Effector memory CD4-positive, alpha-beta T cell (primary cell): Measurements from ENCODE around the gene SPNS3.

Experiments used
- DNase-seq, 3 donors: peaks; one replicate each; pipeline ENCODE4 v3.0.0-alpha.2; 2020
- H3K27ac ChIP-seq: 2 replicates; pipeline ENCODE4 v1.7.0; 2013; ENCODE audit warnings: mild to moderate bottlenecking, low read length, moderate library complexity; ENCODE audit not compliant: insufficient read depth, poor library complexity, severe bottlenecking
- H3K27me3 ChIP-seq: replicated peaks from 2 replicates; pipeline ENCODE4 v1.7.0; 2013; ENCODE audit warnings: mild to moderate bottlenecking, low read length; ENCODE audit not compliant: insufficient read depth, control insufficient read depth, poor library complexity, severe bottlenecking
- H3K36me3 ChIP-seq: 2 replicates; pipeline ENCODE4 v1.7.0; 2013; ENCODE audit warnings: mild to moderate bottlenecking, low read length, moderate library complexity; ENCODE audit not compliant: control insufficient read depth, insufficient read depth
- H3K4me1 ChIP-seq: 2 replicates; pipeline ENCODE4 v1.7.0; 2013; ENCODE audit warnings: low read length, mild to moderate bottlenecking; ENCODE audit not compliant: control insufficient read depth, insufficient read depth, poor library complexity, severe bottlenecking
- H3K4me3 ChIP-seq: 2 replicates; pipeline ENCODE4 v1.7.0; 2013; ENCODE audit warnings: low read length, low read depth, mild to moderate bottlenecking; ENCODE audit not compliant: insufficient read depth, poor library complexity, severe bottlenecking
- H3K9me3 ChIP-seq: 2 replicates; pipeline ENCODE4 v1.7.0; 2013; ENCODE audit warnings: mild to moderate bottlenecking, low read length, moderate library complexity; ENCODE audit not compliant: control insufficient read depth

The SPNS3 gene

DNA sequence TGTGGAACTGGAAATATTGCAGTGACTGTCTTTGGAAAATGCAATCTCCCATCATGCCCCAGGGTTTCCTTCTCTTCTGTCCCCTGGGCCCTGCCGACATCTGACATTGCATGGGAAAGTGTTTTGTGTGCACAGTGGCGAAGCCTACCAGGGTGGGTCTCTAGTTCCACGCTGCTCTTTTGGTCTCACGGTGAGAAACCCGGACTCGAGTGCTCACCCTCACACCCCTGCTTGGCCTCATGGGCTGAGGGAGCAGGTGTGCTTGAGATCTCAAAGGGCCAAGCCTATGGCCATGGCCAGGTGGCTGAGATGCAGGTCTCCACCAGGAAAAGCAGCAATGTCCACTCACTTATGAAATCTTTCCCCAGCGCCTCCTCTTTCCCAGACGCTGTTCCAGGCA lies 32.0 kb downstream of the SPNS3 start:
- no peak for DNase-seq
- no peaks in the 10 kb centered on the region for H3K36me3 ChIP-seq
- no peaks in the 10 kb centered on the region for H3K4me1 ChIP-seq
- H3K4me3 ChIP-seq = no peak overlapping the region
- no peaks in the 10 kb centered on the region for H3K27me3 ChIP-seq
- H3K27ac ChIP-seq = no peak overlapping the region
- H3K9me3 ChIP-seq = no peaks in the 10 kb centered on the region

GRCh38 chr17:4467287-4467686 lies 33.5 kb downstream of the SPNS3 start:
- H3K4me3 ChIP-seq = no peak overlapping the region
- H3K27ac ChIP-seq = no peak overlapping the region
- no peak for DNase-seq
- no peaks in the 10 kb centered on the region for H3K9me3 ChIP-seq
- no peaks in the 10 kb centered on the region for H3K36me3 ChIP-seq
- no peaks in the 10 kb centered on the region for H3K4me1 ChIP-seq
- H3K27me3 ChIP-seq = no peaks in the 10 kb centered on the region

DNA sequence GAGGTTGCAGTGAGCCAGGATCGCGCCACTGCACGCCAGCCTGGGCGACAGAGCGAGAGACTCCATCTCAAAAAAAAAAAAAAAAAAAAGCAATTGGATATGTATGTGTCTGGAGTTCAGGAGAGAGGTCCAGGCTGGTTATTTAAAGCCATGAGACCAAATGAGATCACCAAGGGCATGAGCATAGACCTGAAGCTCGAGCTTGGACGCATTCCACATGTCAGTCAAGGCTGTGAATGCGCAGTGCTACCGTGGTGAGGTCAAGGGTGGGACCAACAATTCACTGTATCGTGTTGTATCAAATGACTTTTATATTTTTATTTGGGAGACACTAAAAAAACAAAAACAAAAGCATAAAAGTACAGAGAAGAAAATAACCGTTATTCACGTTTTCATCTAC lies 35.8 kb downstream of the SPNS3 start:
- H3K27ac ChIP-seq = no peak overlapping the region
- H3K27me3 ChIP-seq = no peaks in the 10 kb centered on the region
- H3K36me3 ChIP-seq = no peaks in the 10 kb centered on the region
- no peak overlapping the region for H3K4me3 ChIP-seq
- H3K9me3 ChIP-seq = no peaks in the 10 kb centered on the region
- no peaks in the 10 kb centered on the region for H3K4me1 ChIP-seq
- DNase-seq = no peak

DNA sequence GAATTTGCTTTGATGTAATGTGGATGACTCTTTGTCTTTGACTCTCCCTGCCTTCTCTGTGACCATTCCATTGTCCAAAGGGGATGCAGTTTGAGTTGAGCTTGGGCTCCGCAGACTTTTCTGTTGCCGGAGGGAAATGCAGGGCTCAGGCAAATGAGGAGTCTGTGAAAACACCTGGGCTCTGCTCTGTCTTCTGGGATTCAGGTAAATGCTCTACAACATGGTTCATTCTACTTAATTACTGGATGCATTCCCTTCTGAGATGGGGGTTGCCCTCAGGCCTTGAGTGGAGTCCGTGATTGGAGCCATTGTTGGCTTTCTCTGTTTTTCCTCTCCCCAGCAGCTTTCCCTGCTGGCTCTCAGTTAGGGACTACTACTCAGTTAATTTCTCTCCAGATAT lies 38.5 kb downstream of the SPNS3 start:
- no peak for DNase-seq
- no peaks in the 10 kb centered on the region for H3K4me1 ChIP-seq
- no peaks in the 10 kb centered on the region for H3K9me3 ChIP-seq
- H3K36me3 ChIP-seq = no peaks in the 10 kb centered on the region
- H3K27ac ChIP-seq = no peak overlapping the region
- no peaks in the 10 kb centered on the region for H3K27me3 ChIP-seq
- no peak overlapping the region for H3K4me3 ChIP-seq

DNA sequence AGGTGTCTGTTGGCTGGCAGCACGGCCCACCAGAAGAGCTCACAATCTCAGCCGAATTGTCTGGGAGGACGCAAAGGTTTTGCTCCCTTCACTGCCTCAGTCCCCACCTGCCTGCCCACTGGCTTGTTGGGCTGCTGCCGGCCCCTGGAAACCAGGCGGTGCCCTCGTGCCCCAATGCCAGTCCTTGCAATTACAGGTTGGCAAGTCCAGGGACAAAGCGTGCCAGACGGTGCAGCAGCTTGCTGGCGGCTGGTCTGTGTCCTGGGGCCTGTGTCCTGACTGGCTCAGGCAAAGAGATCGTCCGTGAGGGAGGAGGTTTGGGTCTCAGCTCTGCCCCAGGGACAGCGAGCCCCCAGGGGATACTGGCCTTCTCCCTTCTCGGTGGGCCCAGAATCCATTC lies 40.4 kb downstream of the SPNS3 start:
- Histone ChIP-seq H3K36me3 (no peaks in the 10 kb centered on the region), H3K27me3 (no peaks in the 10 kb centered on the region), H3K9me3 (no peaks in the 10 kb centered on the region), H3K4me1 (no peaks in the 10 kb centered on the region), H3K4me3 (no peak overlapping the region), H3K27ac (no peak overlapping the region)
- DNase-seq = no peak

- no peaks in the 10 kb centered on the region for H3K36me3 ChIP-seq
- H3K27me3 ChIP-seq = no peaks in the 10 kb centered on the region
- H3K27ac ChIP-seq = no peak overlapping the region
- no peaks in the 10 kb centered on the region for H3K4me1 ChIP-seq
- no peaks in the 10 kb centered on the region for H3K9me3 ChIP-seq
- no peak for DNase-seq
- no peak overlapping the region for H3K4me3 ChIP-seq
These were observed 41.3 kb downstream of the SPNS3 start for GRCh38 chr17:4475001-4475400.

GRCh38 chr17:4475463-4475862 lies 41.7 kb downstream of the SPNS3 start:
- Histone ChIP-seq H3K9me3 (no peaks in the 10 kb centered on the region), H3K36me3 (no peaks in the 10 kb centered on the region), H3K27ac (no peak overlapping the region), H3K27me3 (no peaks in the 10 kb centered on the region), H3K4me3 (no peak overlapping the region), H3K4me1 (no peaks in the 10 kb centered on the region)
- DNase-seq = no peak

DNA sequence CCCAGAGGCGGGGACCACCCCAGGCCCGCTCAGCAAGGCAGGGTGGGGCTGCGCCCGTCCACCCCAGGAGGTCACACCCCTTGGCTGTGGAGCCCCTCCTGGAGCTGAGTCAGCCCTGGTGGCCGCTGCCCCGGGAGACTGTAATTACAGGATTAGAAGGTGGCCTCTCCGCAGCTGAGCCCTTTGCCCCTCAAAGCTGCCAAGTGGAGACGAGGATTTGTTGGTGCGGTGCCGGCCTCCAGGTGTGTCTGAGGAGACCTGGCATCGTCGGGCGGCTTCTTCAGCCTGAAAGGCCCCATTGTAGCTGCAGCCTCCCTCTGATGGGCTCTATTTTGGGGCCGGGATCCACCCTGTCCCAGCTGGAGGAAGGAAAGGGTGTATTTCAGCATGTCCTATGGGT lies 42.3 kb downstream of the SPNS3 start:
- Histone ChIP-seq H3K36me3 (no peaks in the 10 kb centered on the region), H3K4me1 (peaks cover 4% of the 10 kb centered on the region), H3K9me3 (no peaks in the 10 kb centered on the region), H3K4me3 (no peak overlapping the region), H3K27me3 (no peaks in the 10 kb centered on the region), H3K27ac (no peak overlapping the region)
- DNase-seq = no peak

- DNase-seq = no peak
- Histone ChIP-seq H3K9me3 (no peaks in the 10 kb centered on the region), H3K27ac (no peak overlapping the region)
These were observed 42.9 kb downstream of the SPNS3 start for GRCh38 chr17:4476511-4477070.

DNA sequence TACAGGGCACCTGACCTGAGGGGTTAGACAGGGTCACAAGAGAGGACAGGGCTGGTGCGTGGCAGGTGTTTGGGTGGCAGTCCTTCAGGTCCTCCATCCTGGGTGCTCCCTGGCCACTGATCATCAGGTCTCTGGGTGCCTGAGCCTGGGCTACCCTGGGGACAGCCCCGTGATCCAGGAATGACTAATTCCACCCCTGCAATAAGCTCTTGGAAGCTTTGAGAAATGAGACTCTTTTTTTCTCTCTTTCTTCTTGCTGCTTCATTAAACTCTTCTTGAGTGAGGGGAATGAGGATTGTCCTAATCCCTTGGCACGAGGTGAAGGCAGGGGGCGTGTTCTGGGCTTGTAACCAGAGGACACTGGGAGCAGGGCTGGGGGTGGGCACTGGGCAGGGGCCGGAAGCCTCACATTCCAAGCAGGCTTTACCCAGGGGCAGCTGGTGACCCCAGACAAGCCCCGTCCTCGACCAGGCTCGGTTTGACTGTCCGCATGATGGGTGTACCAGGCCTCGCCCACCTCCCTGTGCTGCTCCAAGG lies 43.6 kb downstream of the SPNS3 start:
- Histone ChIP-seq H3K27ac (no peak overlapping the region), H3K9me3 (no peaks in the 10 kb centered on the region), H3K4me1 (peaks cover 14% of the 10 kb centered on the region), H3K36me3 (no peaks in the 10 kb centered on the region), H3K27me3 (no peaks in the 10 kb centered on the region), H3K4me3 (no peak overlapping the region)
- no peak for DNase-seq

More at GRCh38 chr17:4476511-4477070, 42.9 kb downstream of the SPNS3 start:
- no peaks in the 10 kb centered on the region for H3K36me3 ChIP-seq
- no peaks in the 10 kb centered on the region for H3K27me3 ChIP-seq
- no peak overlapping the region for H3K4me3 ChIP-seq
- H3K4me1 ChIP-seq = peaks cover 10% of the 10 kb centered on the region
